Epidermal melanocyte (primary cell): ENCODE measurements around the gene KAT2A.
A peak's percentile ranks its signal among the peaks of the same experiment; 100 is the strongest.

Experiments
- DNase-seq: peaks from one replicate; pipeline ENCODE4 v3.0.0; 2011; ENCODE audit warnings: low spot score; ENCODE audit not compliant: insufficient read length

The KAT2A gene

DNA sequence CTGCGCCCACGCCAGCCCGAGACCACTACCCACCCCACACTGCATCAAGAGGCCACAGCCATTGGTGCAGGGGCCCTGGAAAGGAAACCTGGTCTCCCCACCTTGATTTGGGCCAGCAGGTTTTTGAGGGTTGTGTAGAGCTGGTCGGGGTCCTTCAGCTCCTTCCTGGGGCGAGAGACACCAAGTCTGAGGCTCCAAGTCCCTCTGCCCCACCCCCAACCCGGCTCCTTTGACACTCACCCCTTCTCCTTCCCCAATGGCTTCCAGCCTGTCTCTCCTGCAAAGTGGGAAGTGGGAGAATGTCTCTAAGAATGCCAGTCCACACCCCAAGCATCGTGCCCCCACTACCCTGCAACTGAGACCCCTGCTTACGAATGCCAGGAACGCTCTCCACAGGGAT is 7.0 kb downstream of the KAT2A start:
- no peak for DNase-seq

- DNase-seq, result no peak
Observed at GRCh38 chr17:42113293-42114069, 7.7 kb downstream of the KAT2A start.

GRCh38 chr17:42112552-42113176 is 8.5 kb downstream of the KAT2A start, which contains the start of gene DHX58:
TSS of gene DHX58 (minus strand) at chr17:42112714. CDS start at chr17:42111892, 822 bp downstream.
- peak; percentile 97 for DNase-seq

GRCh38 chr17:42111871-42112551 is 9.2 kb downstream of the KAT2A start:
- peak; percentile 77 for DNase-seq

- DNase-seq, result no peak
Observed at GRCh38 chr17:42111265-42111636, 9.9 kb downstream of the KAT2A start.

GRCh38 chr17:42110301-42111264 is 10.6 kb downstream of the KAT2A start:
- no peak for DNase-seq

GRCh38 chr17:42109086-42109485 is 12.1 kb downstream of the KAT2A start:
- no peak for DNase-seq

DNA sequence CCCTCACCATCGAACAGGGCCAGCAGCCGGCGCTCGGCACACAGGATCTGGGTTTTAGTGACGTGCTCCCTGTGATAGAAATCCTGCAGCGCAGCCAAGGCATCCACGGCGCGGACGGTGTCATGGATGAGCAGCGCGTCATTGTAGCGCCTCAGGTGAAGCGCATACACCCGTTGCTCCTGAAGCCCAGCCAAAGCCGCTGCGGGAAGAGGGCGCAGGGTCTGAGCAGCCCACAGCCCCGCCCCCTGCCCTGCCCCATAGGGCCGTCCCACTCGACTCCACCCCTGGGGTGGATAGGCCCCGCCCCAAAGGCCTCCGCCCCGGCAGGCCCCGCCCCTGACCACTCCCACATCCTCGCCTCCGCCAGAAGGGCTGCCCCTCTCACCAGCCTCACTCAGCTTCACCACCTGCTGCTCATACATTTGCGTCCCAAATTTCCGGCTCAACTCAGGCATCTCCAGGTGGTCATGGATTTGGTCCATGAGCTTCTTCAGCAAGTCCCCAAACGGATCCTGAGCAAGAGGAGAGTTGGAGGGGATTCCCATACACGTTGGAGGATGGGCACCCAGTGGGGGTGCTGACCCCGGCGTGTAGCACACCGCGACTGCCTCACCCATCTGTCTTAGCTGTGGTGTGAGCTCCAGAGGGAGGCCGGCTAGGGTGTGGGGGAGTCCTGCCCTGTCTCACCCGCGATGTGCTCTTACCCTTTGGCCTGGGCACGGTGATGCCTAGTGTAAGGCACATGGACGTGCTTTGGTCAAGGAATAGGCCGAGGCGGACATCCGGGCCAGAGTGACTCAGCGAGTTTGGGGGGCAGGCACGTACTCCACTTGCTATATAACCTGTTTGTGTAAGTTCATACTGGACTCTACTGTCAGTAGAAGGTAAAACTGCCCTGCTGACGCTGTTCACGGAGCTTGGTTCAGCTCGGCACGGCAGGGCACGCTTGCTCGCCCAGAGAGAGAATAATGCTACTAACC is 13.3 kb downstream of the KAT2A start:
- peak; percentile 91 for DNase-seq

DNA sequence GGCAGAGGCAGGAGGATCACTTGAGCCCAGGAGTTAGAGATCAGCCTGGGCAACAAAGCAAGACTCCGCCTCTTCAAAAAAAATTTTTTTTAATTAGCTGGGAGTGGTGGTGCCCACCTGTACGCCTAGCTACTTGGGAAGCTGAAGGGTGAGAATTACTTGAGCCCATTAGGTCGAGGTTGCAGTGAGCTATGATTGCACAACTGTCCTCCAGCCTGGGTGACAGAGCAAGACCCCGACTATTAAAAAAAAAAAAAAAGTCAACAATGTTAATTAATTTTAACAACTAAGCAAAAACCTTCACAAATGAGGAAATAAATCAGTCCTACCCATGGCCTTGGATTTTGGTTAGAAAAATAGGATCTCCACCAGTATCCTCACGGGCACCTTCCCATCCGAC is 14.0 kb downstream of the KAT2A start:
- DNase-seq, result no peak

GRCh38 chr17:42106009-42106408 is 15.2 kb downstream of the KAT2A start:
- no peak for DNase-seq

- DNase-seq, result no peak
Observed at GRCh38 chr17:42104264-42104663, 16.9 kb downstream of the KAT2A start.

DNA sequence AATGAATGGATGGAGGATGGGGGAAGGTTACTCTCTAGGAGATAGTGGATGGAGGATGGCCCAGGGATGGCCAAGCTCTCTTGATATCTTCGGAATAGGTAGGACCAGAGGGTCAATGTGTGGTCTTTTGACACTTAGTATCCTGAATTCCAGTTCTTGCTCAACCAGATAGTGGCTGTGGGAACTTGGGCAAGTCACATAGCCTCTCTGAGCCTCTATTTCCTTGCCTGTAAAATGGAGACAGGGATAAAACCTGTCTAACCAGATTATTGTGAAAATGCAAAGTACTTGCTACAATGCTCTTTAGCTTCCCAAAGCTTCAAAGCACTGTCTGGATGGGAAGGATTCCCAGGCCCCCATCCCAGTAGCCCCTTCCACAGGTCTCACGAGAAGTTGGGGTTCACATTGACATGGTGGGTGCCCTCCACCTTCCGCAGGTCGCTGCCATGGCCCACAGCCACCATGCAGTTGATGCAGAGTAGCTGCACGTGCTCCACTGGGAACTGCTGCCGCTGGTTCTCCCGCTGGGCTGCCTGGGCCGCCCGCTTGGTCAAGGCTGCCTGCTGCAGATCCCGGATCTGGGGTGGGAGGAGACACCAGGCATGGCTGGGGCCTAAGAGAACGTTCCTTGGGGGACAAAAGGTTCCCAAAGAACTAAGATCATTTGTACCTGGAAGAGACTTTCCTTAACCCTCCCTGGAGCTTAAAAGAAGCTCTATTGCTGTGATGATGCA is 17.8 kb downstream of the KAT2A start:
- no peak for DNase-seq

- DNase-seq, result peak; percentile 84
Observed at GRCh38 chr17:42101513-42102292, 19.5 kb downstream of the KAT2A start.

GRCh38 chr17:42098730-42099399 is 22.3 kb downstream of the KAT2A start:
- no peak for DNase-seq

DNA sequence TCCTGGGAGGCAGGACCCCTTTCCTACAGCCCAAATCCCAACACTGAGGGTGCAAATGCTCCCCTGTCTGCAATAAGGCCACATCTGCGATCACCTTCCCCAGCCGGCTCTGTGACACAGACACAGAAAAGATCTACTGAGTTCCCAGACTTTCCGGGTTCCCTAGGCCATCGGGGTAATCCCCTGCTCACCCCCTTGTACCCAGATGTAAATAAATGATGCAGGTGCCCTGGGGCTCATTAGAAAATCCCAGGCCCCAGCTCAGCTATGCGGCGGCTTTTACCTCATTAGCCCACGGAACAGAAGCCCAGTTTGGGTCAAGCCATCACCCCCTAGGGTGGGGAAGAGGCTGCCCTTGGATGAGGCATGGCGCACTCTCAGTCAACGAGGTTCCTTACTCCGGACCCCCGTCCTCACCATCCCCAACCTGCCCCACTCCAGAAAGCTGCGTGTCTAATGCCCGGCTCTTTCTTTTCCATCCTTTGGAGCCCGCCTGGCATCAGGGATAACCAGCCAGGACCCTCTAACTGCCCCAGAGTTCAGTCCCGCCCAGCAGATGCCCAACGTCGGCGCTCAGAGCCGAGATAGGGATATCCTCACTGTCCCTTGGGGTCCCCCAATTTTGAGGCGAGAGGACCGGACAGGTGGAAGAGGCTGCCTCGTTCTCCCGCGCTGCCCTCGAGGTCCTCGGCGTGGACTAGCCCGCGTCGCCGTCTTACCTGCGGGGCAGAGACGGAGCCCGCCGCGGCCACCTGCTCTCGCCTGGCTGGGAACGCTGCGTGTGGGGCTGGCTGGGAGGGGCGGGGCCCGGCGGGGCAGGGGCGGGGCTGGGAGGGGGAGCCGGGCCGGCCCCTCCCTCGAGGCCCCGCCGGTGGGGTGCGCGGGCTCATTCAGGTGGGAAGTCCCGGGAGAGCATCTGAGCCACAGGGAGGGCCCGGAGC is 23.2 kb downstream of the KAT2A start, which contains the start of gene ZNF385C:
TSS of gene ZNF385C (minus strand) at position 783 of the 941 bp plus-strand sequence. CDS start 35,417 bp downstream, outside the sequence.
- no peak for DNase-seq

DNA sequence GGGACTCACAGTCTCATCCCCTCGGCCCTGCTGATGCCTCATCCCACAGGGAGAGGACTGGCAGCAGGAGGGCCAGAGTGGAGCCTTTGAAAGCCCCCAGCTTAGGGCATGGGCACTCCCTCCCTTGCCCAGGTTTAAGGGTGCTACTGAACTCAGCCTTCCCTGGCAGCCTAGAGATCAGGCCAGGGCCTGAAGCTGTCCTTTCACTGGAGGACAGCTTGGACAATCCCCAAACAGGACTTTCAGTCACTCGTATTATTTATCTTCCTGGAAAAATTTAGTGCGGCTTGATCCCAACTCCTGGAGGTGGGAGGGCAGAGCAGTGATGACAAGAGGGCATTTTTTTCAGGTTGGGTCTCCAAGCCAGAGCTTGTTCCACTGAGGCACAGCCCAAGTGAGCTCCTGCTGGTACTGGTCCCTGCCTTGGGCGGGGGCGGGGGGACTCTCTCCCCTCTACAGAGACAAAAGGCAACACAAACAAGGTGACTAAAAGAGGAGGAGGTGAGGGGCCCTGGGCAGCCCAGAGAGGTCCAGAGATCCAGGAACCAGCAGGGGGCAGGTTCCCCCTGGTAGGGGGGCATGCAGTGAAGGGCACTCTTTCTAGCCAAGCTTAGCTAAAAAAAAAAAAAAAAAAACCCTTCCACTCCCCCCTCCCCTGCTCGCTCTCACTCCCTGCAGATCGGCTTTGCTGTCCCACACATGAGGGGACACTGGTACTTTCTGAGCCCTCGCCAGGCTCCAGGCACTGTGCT is 24.6 kb downstream of the KAT2A start:
- no peak for DNase-seq
